HG03378 (cell line): ENCODE results near the gene ACSM6.
A peak's percentile ranks its signal among the peaks of the same experiment; 100 is the strongest.
"Not testable (repeated sequence)": the region's sequence is repeated elsewhere in the genome, so short reads cannot be mapped to it uniquely, and the experiment has no call there.

Source experiments
- ATAC-seq: cut with Tn5 transposase; IDR thresholded peaks from one replicate; pipeline ENCODE4 v1.9.1; 2021; ENCODE audit warnings: mild to moderate bottlenecking, moderate library complexity; ENCODE audit not compliant: unreplicated experiment

ACSM6 gene, protein sequence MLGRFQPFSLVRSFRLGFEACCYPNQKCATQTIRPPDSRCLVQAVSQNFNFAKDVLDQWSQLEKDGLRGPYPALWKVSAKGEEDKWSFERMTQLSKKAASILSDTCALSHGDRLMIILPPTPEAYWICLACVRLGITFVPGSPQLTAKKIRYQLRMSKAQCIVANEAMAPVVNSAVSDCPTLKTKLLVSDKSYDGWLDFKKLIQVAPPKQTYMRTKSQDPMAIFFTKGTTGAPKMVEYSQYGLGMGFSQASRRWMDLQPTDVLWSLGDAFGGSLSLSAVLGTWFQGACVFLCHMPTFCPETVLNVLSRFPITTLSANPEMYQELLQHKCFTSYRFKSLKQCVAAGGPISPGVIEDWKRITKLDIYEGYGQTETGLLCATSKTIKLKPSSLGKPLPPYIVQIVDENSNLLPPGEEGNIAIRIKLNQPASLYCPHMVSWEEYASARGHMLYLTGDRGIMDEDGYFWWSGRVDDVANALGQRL

DNA sequence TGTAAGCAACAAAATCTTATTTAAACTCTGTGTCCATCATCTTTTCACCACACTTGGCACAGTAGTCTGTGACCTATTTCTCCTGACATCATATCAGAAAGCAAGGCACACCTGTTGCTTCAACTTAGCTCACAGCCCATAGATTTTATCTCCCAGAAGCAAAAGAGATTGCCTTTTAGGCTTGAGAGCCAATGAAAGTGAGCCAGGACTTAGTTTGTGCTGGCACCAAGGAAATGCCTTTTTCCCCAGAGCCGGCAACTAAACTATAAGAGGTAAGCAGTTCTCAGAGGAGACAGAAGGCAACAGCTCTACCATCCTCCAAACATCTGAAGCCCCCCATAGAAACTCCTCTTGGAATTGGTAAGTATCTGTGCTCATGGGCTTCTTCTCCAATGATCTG lies at the start of gene ACSM6:
ACSM6 (plus strand) TSS at position 295 of the 400 bp plus-strand sequence. CDS start 248 bp downstream, outside the sequence.
- ATAC-seq: no peak

GRCh38 chr10:95168694-95169093 lies 25.3 kb upstream of the ACSM6 start:
- no peak for ATAC-seq

GRCh38 chr10:95169522-95169921 lies 24.5 kb upstream of the ACSM6 start:
- no peak for ATAC-seq

GRCh38 chr10:95170790-95171189 lies 23.2 kb upstream of the ACSM6 start:
- no peak for ATAC-seq

GRCh38 chr10:95171336-95171735 lies 22.7 kb upstream of the ACSM6 start:
- ATAC-seq: no peak

GRCh38 chr10:95172851-95173250 lies 21.2 kb upstream of the ACSM6 start:
- no peak for ATAC-seq

DNA sequence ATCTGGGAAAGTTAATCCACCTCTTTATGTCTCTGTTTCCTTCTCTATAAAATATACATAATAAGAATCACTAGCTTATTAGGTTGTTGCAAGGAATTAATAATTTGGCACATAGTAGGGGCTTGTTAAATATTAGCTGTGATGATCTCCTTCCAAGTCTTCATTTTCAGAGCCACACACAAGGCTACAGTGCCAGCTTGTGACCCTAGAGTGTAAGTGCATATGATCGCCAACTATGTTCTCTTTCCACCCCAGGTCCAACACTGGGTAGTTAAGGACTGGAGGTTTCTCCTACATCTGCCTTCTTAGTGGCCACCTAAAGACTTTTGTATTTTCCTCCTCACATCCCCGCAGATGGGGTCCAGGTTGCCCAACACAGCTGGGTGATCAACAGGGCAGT lies 17.9 kb upstream of the ACSM6 start:
- no peak for ATAC-seq

DNA sequence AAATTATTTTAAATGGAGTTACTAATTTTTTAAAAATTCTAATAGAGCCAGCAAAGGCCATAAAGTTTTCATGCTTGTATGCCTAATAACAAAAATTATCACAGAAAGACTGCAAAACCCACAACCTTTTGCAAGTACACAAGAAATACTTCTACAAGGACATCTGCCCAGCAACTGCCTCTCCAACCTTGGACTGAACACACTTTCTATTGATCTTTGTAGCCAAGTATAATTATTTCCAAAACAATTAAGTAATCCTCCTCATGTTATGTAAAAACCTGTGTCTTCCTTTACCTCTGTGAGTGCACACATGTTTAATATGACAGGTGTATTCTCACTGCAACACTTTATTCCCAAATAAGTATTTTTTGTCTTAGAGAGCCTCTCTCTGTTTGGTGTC lies 16.6 kb upstream of the ACSM6 start:
- no peak for ATAC-seq

DNA sequence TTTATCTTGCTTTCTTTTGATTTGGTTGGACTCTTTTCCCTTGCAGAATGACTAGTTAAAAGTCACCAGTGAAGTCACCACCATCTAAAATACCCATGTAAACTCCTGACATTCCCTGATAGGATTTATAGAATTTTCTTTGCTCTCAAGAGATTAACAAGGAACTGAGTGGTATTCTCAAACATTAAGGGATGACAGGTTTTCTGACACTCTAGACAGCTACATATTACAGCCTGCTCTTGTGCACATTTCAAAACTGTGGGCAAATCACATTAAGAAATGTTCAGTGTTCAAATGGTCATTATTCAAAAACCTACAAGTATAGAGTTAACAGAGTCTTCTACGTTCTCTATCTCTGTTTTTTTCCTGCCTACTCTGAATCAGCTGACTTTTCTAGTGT lies 15.8 kb upstream of the ACSM6 start:
- ATAC-seq: no peak

GRCh38 chr10:95178797-95179196 lies 15.2 kb upstream of the ACSM6 start:
- ATAC-seq: no peak

DNA sequence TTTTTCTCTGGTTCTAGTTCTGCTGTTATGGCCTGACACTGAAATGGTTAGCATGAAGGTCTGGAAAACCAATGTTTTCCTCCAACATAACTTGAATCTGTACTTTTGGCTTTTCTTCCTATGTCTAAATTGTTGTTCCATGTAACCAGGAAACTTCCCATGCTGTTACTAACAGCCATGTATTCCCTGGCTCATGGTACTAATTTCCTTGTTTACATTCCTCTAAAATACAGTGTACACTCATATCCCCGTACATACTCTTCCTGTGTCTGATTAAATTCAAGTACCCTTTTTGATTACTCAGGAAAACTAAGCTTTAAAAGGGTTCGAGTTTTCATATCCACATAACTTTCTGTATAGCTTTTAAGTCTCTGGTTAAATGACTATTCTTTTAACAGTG lies 12.3 kb upstream of the ACSM6 start:
- no peak for ATAC-seq

DNA sequence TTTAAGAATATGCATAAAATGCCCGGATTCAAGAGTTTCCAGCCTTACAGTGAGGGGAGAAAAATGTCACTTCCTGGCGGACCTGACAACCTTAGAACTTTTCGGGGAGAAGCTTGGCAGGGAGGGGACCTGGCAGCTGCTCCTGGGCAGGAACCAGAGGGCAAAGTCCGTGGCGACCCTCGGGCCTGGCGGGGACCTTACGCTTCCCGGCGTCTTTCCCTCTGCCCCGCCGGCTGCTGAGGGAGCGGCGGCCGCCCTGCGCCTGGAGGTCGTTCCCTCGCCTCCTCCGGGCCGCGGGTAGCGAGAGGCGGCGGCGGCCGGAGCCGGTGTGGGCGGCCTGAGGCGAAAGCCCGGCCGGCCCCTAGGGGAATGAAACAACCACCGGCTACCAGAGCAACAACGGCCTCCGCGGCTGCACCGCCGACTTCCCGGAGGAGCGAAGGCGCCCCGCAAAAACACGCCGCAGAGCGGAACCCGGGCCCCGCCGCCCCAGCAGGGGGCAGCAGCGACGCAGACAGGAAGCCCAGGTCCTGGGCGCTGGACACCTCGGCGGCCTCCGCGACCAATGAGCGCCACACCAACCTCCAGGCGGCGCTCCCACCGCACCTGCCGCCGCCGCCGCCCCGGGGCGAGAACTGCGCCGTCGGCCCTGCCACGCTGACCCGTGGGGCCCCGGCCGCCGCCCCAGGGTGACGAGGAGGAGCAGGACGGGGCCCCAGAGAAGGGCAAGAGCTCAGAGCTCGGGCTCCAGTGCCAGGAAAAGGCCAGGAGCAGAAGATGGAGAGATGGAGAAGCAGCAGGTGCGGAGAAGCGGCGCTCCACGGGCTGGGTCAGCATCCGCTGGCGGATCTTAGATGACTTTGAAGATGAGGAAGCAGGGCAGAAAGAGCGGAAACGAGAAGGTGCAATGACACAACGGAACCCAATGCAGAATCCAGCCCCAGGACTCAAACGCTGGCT lies 10.5 kb upstream of the ACSM6 start:
- ATAC-seq: peak; percentile 90

- no peak for ATAC-seq
Measured at GRCh38 chr10:95187617-95188016, 6.4 kb upstream of the ACSM6 start.

- no peak for ATAC-seq
Measured at GRCh38 chr10:95188593-95188992, 5.4 kb upstream of the ACSM6 start.

DNA sequence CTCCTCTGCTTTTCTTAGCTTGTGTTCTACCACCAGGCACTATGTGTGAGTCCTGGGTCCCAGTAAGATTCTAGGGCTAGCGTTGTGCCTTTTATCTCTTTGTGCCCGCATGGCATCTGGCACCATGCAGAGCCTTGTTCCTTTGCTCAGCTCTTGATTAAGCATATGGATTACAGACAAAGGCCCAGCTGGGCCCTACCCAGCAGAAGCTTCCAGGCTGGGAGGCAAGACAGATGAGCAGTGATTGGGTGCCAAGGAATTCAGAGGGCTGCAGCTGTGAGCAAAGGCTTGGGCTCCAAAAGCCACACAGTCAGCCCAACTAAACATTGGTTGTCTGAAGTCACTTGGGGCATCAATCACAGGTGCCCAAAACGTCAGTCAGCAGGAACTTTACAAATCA lies 2.0 kb downstream of the ACSM6 start:
- ATAC-seq: no peak

- no peak for ATAC-seq
Measured at GRCh38 chr10:95201736-95202135, 7.7 kb downstream of the ACSM6 start.

- ATAC-seq: not testable (repeated sequence)
Measured at GRCh38 chr10:95202865-95203264, 8.8 kb downstream of the ACSM6 start.

DNA sequence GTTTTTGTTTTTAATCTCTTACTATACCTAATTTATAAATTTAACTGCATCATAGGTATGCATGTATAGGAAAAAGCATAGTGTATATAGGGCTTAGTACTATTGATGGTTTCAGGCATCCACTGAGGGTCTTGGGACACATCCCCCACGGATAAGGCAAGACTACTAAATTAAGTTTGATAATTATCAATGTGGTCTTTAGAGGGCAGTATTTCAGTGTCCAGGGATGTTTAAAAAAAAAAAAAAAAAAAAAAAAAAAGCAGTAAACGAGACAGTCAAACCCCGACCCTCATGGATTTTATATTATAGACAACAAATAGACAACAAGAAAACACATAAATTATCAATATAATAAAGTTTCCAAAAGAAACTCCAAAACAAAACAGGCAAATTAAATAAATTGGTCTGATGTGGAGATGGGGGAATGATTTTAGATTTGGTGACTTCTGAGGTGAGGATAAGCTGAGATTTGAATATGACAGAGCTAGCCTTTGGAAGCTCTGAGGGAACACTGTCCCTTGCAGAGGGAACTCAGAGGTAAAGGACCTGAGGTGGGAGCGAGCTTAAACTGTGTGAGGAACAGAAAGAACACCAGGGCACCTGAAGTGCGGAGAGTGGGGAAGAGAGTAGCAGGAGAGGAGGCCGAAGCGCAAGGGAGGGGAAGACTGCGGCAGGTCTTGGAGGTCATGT lies 14.8 kb downstream of the ACSM6 start:
- ATAC-seq: no peak

GRCh38 chr10:95209509-95210127 lies 15.6 kb downstream of the ACSM6 start:
- ATAC-seq: no peak

- ATAC-seq: no peak
Measured at GRCh38 chr10:95211606-95212279, 17.7 kb downstream of the ACSM6 start.
